Ectodermal cell (in vitro differentiated cells): ENCODE data around the gene CXCL6.

Experiments
- H3K27ac ChIP-seq: 2 replicates; pipeline ENCODE4 v1.7.0; 2013; ENCODE audit warnings: mild to moderate bottlenecking, low read depth, low read length; ENCODE audit not compliant: insufficient read depth, poor library complexity, severe bottlenecking
- H3K27me3 ChIP-seq: 2 replicates; pipeline ENCODE4 v1.7.0; 2013; ENCODE audit warnings: mild to moderate bottlenecking, low read length; ENCODE audit not compliant: insufficient read depth, control insufficient read depth, poor library complexity, severe bottlenecking
- H3K36me3 ChIP-seq: one replicate; pipeline ENCODE4 v1.7.0; 2013; ENCODE audit warnings: low read length; ENCODE audit not compliant: control insufficient read depth, insufficient read depth
- H3K4me1 ChIP-seq: one replicate; pipeline ENCODE4 v1.7.0; 2013; ENCODE audit warnings: low read length; ENCODE audit not compliant: control insufficient read depth, insufficient read depth
- H3K4me3 ChIP-seq: 2 replicates; pipeline ENCODE4 v1.7.0; 2013; ENCODE audit warnings: low read depth, low read length, control low read depth; ENCODE audit not compliant: insufficient read depth
- H3K9me3 ChIP-seq: 2 replicates; pipeline ENCODE4 v1.7.0; 2013; ENCODE audit warnings: mild to moderate bottlenecking, low read length, moderate library complexity; ENCODE audit not compliant: control insufficient read depth
- whole genome bisulfite sequencing, 2 experiments: methylation state at CpG; one replicate each; pipeline ENCODE4 v1.1.7; 2013; ENCODE audit warnings: missing lambda C conversion rate in 2 of 2; 5-methylcytosine and 5-hydroxymethylcytosine counted together

CXCL6 gene

DNA sequence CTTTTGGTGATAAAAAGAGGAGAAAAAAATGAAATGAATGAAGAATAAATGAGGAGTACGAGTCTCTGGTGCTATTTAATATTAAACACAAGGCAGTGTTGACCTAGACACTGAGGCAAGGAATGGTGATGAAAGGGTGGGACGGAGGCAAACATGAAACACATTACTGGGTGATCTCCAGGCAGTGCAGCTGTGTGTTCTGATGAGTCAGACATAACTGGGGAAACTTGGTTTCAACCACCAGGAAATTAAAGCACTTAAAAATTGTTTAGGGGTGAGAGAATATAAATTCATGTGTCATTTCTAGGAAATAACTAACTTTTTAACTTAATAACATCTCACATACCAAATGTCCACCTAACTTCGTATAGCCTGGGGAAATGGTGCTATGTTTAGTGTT lies 19.7 kb upstream of the CXCL6 start:
- Histone ChIP-seq H3K27ac (no peak overlapping the region), H3K9me3 (no peaks in the 10 kb centered on the region), H3K27me3 (no peaks in the 10 kb centered on the region), H3K36me3 (no peaks in the 10 kb centered on the region), H3K4me1 (no peaks in the 10 kb centered on the region), H3K4me3 (no peak overlapping the region)
- 90% methylated on average over 2 to 3 of the region's 3 CpGs for WGBS, 2 experiments

GRCh38 chr4:73817341-73817740 lies 19.1 kb upstream of the CXCL6 start:
- H3K4me1 ChIP-seq = no peaks in the 10 kb centered on the region
- H3K4me3 ChIP-seq = no peak overlapping the region
- H3K27ac ChIP-seq = no peak overlapping the region
- no peaks in the 10 kb centered on the region for H3K27me3 ChIP-seq
- 88 to 100% methylated on average over 1 of the region's 1 CpG for WGBS, 2 experiments
- no peaks in the 10 kb centered on the region for H3K36me3 ChIP-seq
- no peaks in the 10 kb centered on the region for H3K9me3 ChIP-seq

DNA sequence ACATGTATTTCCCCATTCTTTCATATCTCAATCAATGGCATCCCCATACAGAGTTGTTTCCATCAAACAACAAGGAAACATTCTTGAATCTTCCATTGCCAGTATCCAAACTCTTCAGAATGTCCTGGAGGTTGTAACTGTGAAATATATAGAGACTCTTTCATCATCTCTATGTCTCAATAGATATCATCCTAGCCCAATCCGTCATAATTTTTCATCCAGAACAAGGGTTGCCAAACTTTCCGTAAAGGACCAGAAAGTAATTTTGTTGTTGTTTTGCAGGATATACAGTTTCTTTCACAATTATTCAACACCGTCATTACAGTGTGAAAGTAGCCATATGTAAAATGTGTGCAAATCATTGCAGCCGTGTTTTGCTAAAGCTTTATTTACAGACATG lies 15.2 kb upstream of the CXCL6 start:
- WGBS, 2 experiments = 99 to 100% methylated on average over 3 to 4 of the region's 4 CpGs
- no peaks in the 10 kb centered on the region for H3K27me3 ChIP-seq
- H3K9me3 ChIP-seq = no peaks in the 10 kb centered on the region
- no peaks in the 10 kb centered on the region for H3K36me3 ChIP-seq
- H3K4me1 ChIP-seq = no peaks in the 10 kb centered on the region
- H3K27ac ChIP-seq = no peak overlapping the region
- H3K4me3 ChIP-seq = no peak overlapping the region

GRCh38 chr4:73822389-73822788 lies 14.1 kb upstream of the CXCL6 start:
- no peak overlapping the region for H3K27ac ChIP-seq
- H3K4me3 ChIP-seq = no peak overlapping the region
- H3K4me1 ChIP-seq = no peaks in the 10 kb centered on the region
- 89 to 93% methylated on average over 3 of the region's 3 CpGs for WGBS, 2 experiments
- H3K9me3 ChIP-seq = no peaks in the 10 kb centered on the region
- no peaks in the 10 kb centered on the region for H3K27me3 ChIP-seq
- no peaks in the 10 kb centered on the region for H3K36me3 ChIP-seq

GRCh38 chr4:73822812-73823504 lies 13.5 kb upstream of the CXCL6 start:
- Histone ChIP-seq H3K27me3 (no peaks in the 10 kb centered on the region), H3K36me3 (no peaks in the 10 kb centered on the region), H3K9me3 (no peaks in the 10 kb centered on the region), H3K4me1 (no peaks in the 10 kb centered on the region), H3K27ac (no peak overlapping the region), H3K4me3 (no peak overlapping the region)

DNA sequence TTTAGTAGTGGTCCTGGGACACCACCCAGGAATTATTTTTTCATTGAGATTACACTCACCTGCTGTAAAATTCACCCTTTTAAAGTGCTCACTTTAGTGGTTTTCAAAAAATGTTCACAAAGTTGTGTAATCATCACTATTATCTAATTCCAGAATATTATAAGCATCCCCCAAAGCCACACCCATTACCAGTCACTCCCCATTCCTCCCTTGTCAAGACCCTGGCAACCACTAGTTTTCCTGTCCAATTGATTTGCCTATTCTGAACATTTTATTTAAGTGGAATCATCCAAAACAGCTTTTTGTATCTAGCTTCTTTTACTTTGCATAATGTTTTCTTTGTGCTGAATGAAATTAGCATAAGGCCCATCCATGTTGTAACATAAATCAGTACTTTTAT lies 12.7 kb upstream of the CXCL6 start:
- H3K36me3 ChIP-seq = no peaks in the 10 kb centered on the region
- H3K4me1 ChIP-seq = no peaks in the 10 kb centered on the region
- H3K27ac ChIP-seq = no peak overlapping the region
- no peak overlapping the region for H3K4me3 ChIP-seq
- no peaks in the 10 kb centered on the region for H3K9me3 ChIP-seq
- no peaks in the 10 kb centered on the region for H3K27me3 ChIP-seq

DNA sequence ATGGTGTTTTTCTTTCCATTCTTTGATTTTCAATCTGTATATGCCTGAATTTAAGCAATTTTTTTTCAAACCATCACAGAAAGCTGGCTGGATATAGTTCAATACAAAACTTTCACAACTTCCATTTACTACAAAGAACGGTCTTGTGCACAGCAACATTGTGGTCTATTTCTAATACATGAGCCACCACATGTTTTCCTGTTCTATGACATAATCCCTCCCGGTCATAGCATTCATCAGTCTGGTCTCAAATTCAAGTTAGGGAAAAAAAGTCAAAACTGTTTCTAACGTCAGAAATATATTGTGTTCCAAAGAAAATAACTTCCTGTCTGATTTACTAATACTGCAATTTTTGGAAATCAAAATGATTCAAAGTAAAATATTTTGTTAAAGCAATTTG lies 7.5 kb upstream of the CXCL6 start:
- Histone ChIP-seq H3K36me3 (no peaks in the 10 kb centered on the region), H3K27ac (no peak overlapping the region), H3K4me3 (no peak overlapping the region), H3K4me1 (no peaks in the 10 kb centered on the region), H3K27me3 (no peaks in the 10 kb centered on the region), H3K9me3 (no peaks in the 10 kb centered on the region)
- WGBS, 2 experiments = 95% methylated on average over 2 to 3 of the region's 3 CpGs

GRCh38 chr4:73831569-73831968 lies 4.9 kb upstream of the CXCL6 start:
- Histone ChIP-seq H3K27me3 (peaks cover 3% of the 10 kb centered on the region), H3K36me3 (no peaks in the 10 kb centered on the region), H3K4me3 (no peak overlapping the region), H3K4me1 (no peaks in the 10 kb centered on the region), H3K9me3 (no peaks in the 10 kb centered on the region), H3K27ac (no peak overlapping the region)
- 88 to 100% methylated on average over 1 of the region's 2 CpGs for WGBS, 2 experiments

- Histone ChIP-seq H3K4me1 (no peaks in the 10 kb centered on the region), H3K9me3 (no peaks in the 10 kb centered on the region), H3K27ac (no peak overlapping the region), H3K4me3 (no peak overlapping the region), H3K27me3 (peaks cover 14% of the 10 kb centered on the region), H3K36me3 (no peaks in the 10 kb centered on the region)
- 94 to 96% methylated on average over 1 of the region's 1 CpG for WGBS, 2 experiments
Measured at GRCh38 chr4:73832651-73833237, 3.7 kb upstream of the CXCL6 start.

DNA sequence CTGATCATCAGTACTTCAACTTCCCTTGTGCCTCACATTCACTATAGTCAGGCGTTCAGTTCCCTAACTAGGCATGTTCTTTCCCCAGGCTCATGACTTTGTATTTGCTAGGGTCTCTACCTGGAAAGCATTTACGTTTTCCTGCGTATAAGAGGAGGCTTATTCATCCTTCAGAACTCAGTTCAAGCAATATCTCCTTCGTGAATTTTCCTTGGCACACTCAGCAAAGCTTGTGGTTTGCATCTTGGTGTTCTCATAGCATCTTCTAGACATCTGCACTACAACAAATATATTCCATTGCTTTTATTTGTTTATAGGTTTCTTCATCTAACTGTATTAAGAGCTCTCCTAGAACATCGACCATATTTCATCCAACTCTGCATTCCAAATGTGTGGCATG lies 2.6 kb downstream of the CXCL6 start:
- Histone ChIP-seq H3K36me3 (no peaks in the 10 kb centered on the region), H3K4me1 (no peaks in the 10 kb centered on the region), H3K9me3 (no peaks in the 10 kb centered on the region), H3K27ac (no peak overlapping the region), H3K4me3 (no peak overlapping the region), H3K27me3 (peaks cover 18% of the 10 kb centered on the region)
- 86% methylated on average over 4 of the region's 5 CpGs for WGBS, 2 experiments
